ENCODE results near the gene STIP1. TPM values are rescaled to one million over a fixed set of nuclear protein-coding genes. Genes with fewer than 3 reads are reported as not detected.

The STIP1 gene
- total and polyA plus RNA-seq, 2 of the 4 experiments (the other 2 are of a cell fraction) = 201 to 489 TPM

- no peak overlapping the region for H3K23ac ChIP-seq (ENCODE audit: low read depth, low read length)
- no peak overlapping the region for H3K27ac ChIP-seq (ENCODE audit: insufficient read depth, low read length)
- no peak overlapping the region for H4K8ac ChIP-seq (ENCODE audit: low read depth in 2 of 2, low read length in 2 of 2)
- dilution Hi-C loops (cut with HindIII; ENCODE audit: low sequenced_read_pairs, unreplicated experiment) = no loop called here
- H2AFZ ChIP-seq (replicated peaks; ENCODE audit: low read length, poor library complexity) = no peak overlapping the region
- no peak overlapping the region for H3K18ac ChIP-seq (ENCODE audit: low read depth, low read length)
- H4K5ac ChIP-seq (ENCODE audit: low read depth, low read length) = no peak overlapping the region
- peaks cover 13% of the 10 kb centered on the region for H3K4me1 ChIP-seq (ENCODE audit: control insufficient read depth, insufficient read depth, low read length)
- TF ChIP-seq CEBPB (IDR thresholded peaks at IDR 0.05; ENCODE audit: low read depth, low read length) (no peak), SMC3 (IDR thresholded peaks at IDR 0.05; ENCODE audit: low read depth, low read length) (no peak), USF2 (IDR thresholded peaks at IDR 0.05; ENCODE audit: low read depth, low read length) (no peak)
- no peak overlapping the region for H3K9ac ChIP-seq (ENCODE audit: low read depth, low read length)
- no peak overlapping the region for H3K14ac ChIP-seq (replicated peaks; ENCODE audit: low read depth, low read length)
- no peak overlapping the region for H2BK20ac ChIP-seq (ENCODE audit: low read depth, low read length)
- intact Hi-C loops (cut with micrococcal nuclease) = no loop called here
- WGBS, 2 experiments (ENCODE audit: extremely low coverage in 2 of 2, insufficient read length in 1 of 2) = 96% methylated on average over 3 of the region's 8 CpGs; no CpG with 5 or more reads in 1 of the 2 experiments
- ChIA-PET POLR2A (ENCODE audit: unreplicated experiment) (no interaction called here), CTCF (no interaction called here)
- BruUV-seq (replicated peaks) = no TSS peak
- H3K36me3 ChIP-seq (ENCODE audit: control insufficient read depth, insufficient read depth, low read length) = peaks cover 8% of the 10 kb centered on the region
- no peak overlapping the region for H2AK9ac ChIP-seq (replicated peaks; ENCODE audit: low read depth, low read length, poor library complexity)
- H3K4me2 ChIP-seq (ENCODE audit: low read depth, low read length) = no peak overlapping the region
- H3K56ac ChIP-seq (ENCODE audit: extremely low read depth, insufficient read depth, low read length) = no peak overlapping the region
- H3K4ac ChIP-seq (ENCODE audit: low read depth, low read length) = no peak overlapping the region
- no peak overlapping the region for H2AK5ac ChIP-seq (ENCODE audit: low read depth, low read length)
- DNase-seq = no peak
- no peak overlapping the region for H2BK5ac ChIP-seq (ENCODE audit: low read depth, low read length, poor library complexity, severe bottlenecking)
- no peak overlapping the region for H2BK15ac ChIP-seq (ENCODE audit: low read depth, low read length)
- no peaks in the 10 kb centered on the region for H3K27me3 ChIP-seq (ENCODE audit: control insufficient read depth, insufficient read depth, low read length)
- H3K9me1 ChIP-seq (ENCODE audit: insufficient read depth, low read length) = no peaks in the 10 kb centered on the region; the same call in 1 of the 2 replicates
- no peak overlapping the region for H2BK120ac ChIP-seq (ENCODE audit: low read depth, low read length)
- ATAC-seq (ENCODE audit: low read depth) = no peak
- H3K4me3 ChIP-seq (ENCODE audit: insufficient read depth, low read depth, low read length) = no peak overlapping the region
- in situ Hi-C loops (cut with MboI; ENCODE audit: low sequenced_read_pairs) = no loop called here
- no peaks in the 10 kb centered on the region for H4K20me1 ChIP-seq (ENCODE audit: insufficient read depth, low read length)
- H3K79me1 ChIP-seq (ENCODE audit: low read depth in 1 of 2, low read length in 2 of 2) = peaks cover 16 to 64% of the 10 kb centered on the region in 2 experiments
- H4K91ac ChIP-seq (ENCODE audit: insufficient read depth, low read depth, low read length) = no peak overlapping the region
- H3K9me3 ChIP-seq (ENCODE audit: control insufficient read depth, insufficient read depth, low read length) = no peaks in the 10 kb centered on the region
These were observed 47.0 kb downstream of the STIP1 start for GRCh38 chr11:64232967-64233315.
